NOMO-1 (cell line): ENCODE results near the gene INTS4.
"Not testable (repeated sequence)": the region's sequence is repeated elsewhere in the genome, so short reads cannot be mapped to it uniquely, and the experiment has no call there.

Experiments used
- DNase-seq, 2 experiments: peaks; one replicate each; lab custom pipeline; 2025; ENCODE audit not compliant: unreplicated experiment in 2 of 2; lab: John Stamatoyannopoulos, UW

The INTS4 gene

GRCh38 chr11:78025378-78025777, 30.9 kb upstream of the INTS4 start:
- no peak for DNase-seq

GRCh38 chr11:78023426-78023825, 29.0 kb upstream of the INTS4 start:
- no peak for DNase-seq

GRCh38 chr11:78022397-78023396, 28.2 kb upstream of the INTS4 start, which contains the start of gene KCTD14:
Gene KCTD14, minus strand, starts transcription at chr11:78023276. Its CDS starts 27 bp downstream, at chr11:78023249.
- DNase-seq, result no peak

DNA sequence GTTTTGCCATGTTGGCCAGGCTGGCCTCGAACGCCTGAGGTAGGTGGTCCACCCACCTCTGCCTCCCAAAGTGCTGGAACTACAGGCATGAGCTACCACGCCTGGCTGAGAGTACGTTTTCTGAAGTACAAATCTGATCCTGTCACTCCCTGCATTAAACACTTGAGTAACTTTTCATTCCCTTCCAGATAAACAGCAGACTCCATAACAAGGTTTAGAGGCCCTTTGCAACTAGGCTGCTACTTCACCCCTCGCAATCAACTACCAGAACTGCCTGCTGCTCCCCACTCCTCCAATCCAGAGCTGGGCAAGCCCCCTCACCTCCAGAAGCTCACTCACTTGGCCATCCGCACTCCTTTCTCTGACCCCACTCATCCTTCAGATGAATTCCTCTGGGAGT, 27.1 kb upstream of the INTS4 start:
- DNase-seq, result no peak

- DNase-seq, result no peak
Measured at GRCh38 chr11:78020246-78020645, 25.8 kb upstream of the INTS4 start.

GRCh38 chr11:78019808-78020207, 25.3 kb upstream of the INTS4 start:
- DNase-seq, result no peak

DNA sequence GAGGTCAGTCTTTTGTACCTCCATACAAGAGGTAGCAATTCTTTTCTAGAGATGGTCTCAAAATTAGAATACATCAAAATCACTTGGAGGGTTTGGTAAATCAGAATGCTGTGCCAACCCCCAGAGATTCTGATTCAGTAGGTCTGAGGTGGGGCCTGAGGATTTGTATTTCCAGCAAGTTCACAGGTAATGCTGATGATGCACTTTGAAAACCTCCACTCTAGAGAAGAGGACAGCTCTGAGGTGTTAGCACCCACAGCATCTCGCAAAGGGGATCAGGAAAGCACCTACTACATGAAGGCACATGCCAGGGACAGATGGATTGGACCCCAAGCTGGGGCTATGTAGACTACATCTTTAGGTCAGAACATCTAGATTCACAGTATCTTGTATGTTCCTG, 21.4 kb upstream of the INTS4 start:
- DNase-seq, result no peak

DNA sequence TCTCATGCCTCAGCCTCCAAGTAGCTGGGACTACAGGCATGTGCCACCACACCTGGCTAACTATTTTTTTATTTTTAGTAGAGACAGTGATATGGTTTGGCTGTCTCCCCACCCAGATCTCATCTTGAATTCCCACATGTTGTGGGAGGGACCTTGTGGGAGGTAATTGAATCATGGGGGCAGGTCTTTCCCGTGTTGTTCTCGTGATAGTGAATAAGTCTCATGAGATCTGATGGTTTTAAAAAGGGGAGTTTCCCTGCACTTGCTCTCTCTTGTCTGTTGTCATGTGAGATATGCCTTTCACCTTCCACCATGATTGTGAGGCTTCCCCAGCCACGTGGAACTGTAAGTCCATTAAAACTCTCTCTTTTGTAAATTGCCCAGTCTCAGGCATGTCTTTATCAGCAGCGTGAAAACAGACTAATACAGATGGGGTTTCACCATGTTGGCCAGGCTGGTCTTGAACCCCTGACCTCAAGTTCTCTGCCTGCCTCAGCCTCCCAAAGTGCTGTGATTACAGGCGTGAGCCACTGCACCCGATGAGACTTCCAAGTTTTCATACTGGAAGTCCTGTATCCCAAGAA, 20.6 kb upstream of the INTS4 start:
- DNase-seq, result not testable (repeated sequence)

DNA sequence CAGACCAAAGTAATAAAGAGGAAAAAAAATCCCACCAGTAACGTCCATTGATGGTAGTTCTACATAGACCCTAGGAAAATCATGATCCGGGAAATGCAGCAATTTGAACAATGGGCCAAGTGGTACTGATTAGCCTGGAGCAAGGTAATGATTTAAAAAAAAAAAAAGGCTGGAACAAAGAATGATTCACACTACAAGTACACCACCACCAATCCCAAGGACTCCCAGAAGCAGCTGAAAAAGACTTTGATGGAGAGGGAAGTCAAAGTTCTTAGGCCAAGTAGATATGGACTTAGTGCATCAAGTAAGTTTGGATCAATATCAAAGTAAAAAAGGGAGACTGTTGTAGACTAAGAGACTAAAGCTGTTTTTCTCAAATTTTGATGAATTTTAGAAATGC, 16.8 kb upstream of the INTS4 start:
- DNase-seq, result no peak

DNA sequence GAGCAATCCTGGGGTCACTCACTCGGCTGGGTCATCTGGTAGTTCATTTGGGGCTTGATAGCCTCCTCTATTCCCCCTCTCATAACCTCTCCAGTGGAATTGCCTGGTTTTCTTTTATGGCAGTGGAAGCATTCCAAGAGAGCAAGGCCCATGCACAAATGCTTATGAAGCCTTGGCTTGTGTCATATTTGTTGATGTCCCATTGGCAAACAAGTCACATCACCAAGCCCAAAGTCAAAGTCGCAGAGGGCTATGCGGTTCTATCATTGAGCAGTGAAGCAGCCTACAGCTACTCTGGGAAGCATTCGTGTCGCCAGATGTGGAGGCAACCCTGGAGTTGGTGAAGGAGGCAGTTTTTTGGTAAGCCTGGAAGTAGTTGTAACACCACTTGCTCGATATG, 16.3 kb upstream of the INTS4 start:
- no peak for DNase-seq

GRCh38 chr11:78010304-78010703, 15.8 kb upstream of the INTS4 start:
- no peak for DNase-seq

DNA sequence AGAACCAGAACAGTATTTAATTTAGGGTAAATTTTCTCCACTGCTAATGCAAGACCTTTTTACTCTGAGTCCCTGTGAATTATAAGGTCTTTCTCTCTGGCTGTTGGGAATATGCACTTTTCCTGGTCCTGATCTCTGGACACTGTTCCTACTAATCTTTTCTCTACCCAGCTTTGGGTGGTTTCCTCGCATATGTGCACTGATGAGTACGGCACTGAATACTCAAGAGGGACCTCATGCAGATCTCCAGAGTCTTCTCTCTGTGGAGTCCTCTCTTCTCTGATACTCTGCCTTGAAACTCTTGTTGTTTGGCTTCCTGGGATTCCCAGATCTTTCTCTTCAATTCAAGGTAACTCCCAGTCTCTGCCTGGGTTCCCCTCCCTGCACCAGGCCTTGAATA, 14.6 kb upstream of the INTS4 start:
- DNase-seq, result no peak

DNA sequence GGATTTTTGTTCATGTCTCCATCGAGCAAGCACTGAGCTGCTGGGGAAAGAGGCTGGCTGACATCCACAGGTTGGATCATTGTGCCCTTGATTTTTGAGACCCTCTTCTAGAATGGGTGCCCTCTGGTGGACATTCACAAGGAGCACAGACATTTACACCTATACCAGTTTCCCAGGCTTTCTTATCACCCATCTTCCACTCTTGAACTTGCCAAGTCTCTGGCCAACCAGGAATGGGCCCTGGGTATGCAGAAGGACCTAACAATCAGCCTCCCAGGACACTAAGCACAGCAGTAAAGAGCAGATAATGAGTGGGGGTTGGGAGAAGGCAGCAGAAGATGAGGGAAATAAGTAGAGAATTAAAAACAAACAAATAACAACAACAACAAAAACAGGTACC, 5.7 kb upstream of the INTS4 start:
- DNase-seq, result peak; percentile 33 to 67

- no peak for DNase-seq
Measured at GRCh38 chr11:77999446-78000030, 5.1 kb upstream of the INTS4 start.

DNA sequence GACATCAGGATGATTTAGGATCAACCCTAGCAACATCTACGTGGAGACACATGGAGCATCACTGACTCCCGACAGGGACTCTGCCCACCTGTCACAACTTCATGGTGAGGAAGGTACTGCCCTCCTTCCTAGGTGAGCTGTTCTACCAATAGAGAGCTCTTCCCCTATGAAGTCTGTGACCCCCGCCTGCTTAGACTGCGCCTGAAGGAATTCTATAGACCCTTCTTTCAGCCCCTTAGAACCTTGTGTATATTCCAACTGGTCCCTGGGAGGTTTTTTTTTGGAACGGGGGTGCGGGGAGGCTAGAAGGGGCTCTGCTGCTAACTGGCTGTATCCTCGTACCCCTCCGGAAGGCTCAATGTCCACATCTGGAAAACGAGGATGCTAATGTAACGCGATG, 566 bp downstream of the INTS4 start:
- DNase-seq, result no peak

- DNase-seq, result no peak
Measured at GRCh38 chr11:77990981-77991380, 3.5 kb downstream of the INTS4 start.

DNA sequence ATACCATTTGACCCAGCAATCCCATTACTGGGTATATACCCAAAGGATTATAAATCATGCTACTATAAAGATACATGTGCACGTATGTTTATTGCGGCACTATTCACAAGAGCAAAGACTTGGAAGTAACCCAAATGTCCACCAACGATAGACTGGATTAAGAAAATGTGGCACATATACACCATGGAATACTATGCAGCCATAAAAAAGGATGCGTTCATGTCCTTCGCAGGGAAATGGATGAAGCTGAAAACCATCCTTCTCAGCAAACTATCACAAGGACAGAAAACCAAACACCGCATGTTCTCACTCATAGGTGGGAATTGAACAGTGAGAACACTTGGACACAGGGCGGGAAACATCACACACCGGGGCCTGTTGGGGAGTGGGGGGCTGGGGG, 8.0 kb downstream of the INTS4 start:
- not testable (repeated sequence) for DNase-seq

DNA sequence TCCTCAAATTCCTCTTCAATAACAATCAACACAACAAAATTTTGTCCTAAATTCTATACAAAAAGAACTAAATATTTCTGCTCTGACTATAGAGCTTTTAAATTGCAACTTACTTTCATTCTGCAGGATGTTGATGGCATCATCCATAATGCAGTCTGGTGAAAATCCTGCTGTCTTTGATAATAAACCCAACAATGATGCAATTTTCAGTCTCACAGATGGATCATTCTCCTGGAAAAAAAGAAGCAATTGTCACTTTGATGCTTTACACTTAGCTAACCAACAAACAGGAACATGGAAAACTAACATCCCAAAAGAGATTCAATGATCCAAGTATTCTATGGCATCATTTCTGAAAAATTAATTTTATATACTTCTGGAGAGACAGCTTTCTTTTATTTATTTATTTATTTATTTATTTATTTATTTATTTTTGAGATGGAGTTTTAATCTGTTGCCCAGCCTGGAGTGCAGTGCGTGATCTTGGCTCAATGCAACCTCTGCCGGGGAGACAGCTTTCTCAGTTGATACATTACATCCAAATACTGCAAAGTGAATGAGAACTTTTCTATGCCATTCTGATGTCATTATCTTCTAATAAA, 13.0 kb downstream of the INTS4 start:
- no peak for DNase-seq

GRCh38 chr11:77968337-77968736, 26.1 kb downstream of the INTS4 start:
- peak; percentile 21 to 34 for DNase-seq

DNA sequence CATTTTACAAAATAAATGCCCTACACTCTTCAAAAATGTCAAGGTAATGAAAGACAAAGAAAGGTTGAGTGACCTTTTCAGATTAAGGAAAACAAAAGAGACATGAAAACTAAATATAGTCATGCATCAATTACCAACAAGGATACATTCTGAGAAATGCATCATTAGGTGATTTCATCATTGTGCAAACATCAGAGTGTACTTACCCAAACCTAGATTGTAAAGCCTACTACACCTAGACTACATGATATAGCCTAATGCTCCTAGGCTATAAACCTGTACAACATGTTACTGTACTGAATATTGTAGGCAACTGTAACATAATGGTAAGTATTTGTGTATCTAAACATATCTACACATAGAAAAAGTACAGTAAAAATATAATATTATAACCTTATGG, 26.7 kb downstream of the INTS4 start:
- DNase-seq, result no peak

GRCh38 chr11:77967121-77967520, 27.3 kb downstream of the INTS4 start:
- DNase-seq, result no peak
